HepG2 (cell line): Measurements from ENCODE around the gene TBC1D10A. TPM values are rescaled to one million over a fixed set of nuclear protein-coding genes. Genes with fewer than 3 reads are reported as not detected.

ENCODE experiments used
- ATAC-seq: fragments of 200-7000 bp; cut with Tn5 transposase; 3 replicates; pipeline ENCODE4 v1.9.1; 2020; ENCODE audit warnings: mild to moderate bottlenecking, moderate library complexity
- BruUV-seq: library from RNA; stranded (reverse); fragments of 400-500 nt; replicated peaks from 2 replicates; lab custom pipeline; 2021; lab: Mats Ljungman, UMichigan
- CTCF ChIA-PET: fragments of 300-600 bp; formaldehyde crosslinking; extraction: SDS; loops from one replicate; lab custom pipeline; 2021; ENCODE audit warnings: low total read pairs, inconsistent platforms, low intra/inter-chr PET ratio; lab: Yijun Ruan, JAX
- POLR2A ChIA-PET: fragments of 350-600 bp; sonication (Branson Sonifier 250); formaldehyde crosslinking; loops from one replicate; lab custom pipeline; 2020; ENCODE audit warnings: antibody characterized with exemption, inconsistent platforms; lab: Yijun Ruan, JAX
- DNase-seq: peaks from one replicate; pipeline ENCODE4 v3.0.0-alpha.2; 2015; ENCODE audit warnings: low spot score
- FAIRE-seq: peaks from 3 replicates; lab custom pipeline; 2011; peaks lifted over from hg19 to GRCh38; lab: Jason Lieb, UNC
- H2AFZ ChIP-seq: one replicate; pipeline ENCODE4 v1.6.1; 2011; ENCODE audit warnings: low read length, inconsistent platforms
- H3K27ac ChIP-seq: fragments of 300-600 bp; 3 replicates; pipeline ENCODE4 v1.8.0; 2011; ENCODE audit warnings: mixed run types, mild to moderate bottlenecking, mixed read lengths, low read length, inconsistent platforms; ENCODE audit not compliant: insufficient read depth; ENCODE audit errors: extremely low read length
- H3K27me3 ChIP-seq, 2 experiments: fragments of 200-600 bp in 1 of 2; 2 replicates in 1 of 2; 3 replicates in 1 of 2; pipeline versions ENCODE4 v1.6.0 to v1.8.0; 2011; ENCODE audit warnings: low read length in 2 of 2, mild to moderate bottlenecking in 2 of 2, moderate library complexity in 2 of 2, inconsistent platforms in 1 of 2; ENCODE audit not compliant: insufficient read depth in 2 of 2, control insufficient read depth in 1 of 2
- H3K36me3 ChIP-seq, 2 experiments: fragments of 200-600 bp in 1 of 2; replicated peaks in 1 of 2; 2 replicates in 1 of 2; 3 replicates in 1 of 2; pipeline versions ENCODE4 v1.5.1 to v1.8.0; 2011; ENCODE audit warnings: low read length in 2 of 2, inconsistent platforms in 1 of 2; ENCODE audit not compliant: insufficient read depth in 2 of 2, control insufficient read depth in 1 of 2
- H3K4me1 ChIP-seq: 2 replicates; pipeline ENCODE4 v1.5.1; 2012; ENCODE audit warnings: low read length, inconsistent platforms; ENCODE audit not compliant: insufficient read depth
- H3K4me2 ChIP-seq: 2 replicates; pipeline ENCODE4 v1.6.0; 2011; ENCODE audit warnings: low read depth, low read length, inconsistent platforms
- H3K4me3 ChIP-seq, 3 experiments: fragments of 200-600 bp in 1 of 3; sonication (generic), shearing (Covaris generic) in 1 of 3; replicated peaks in 1 of 3; 2 replicates each; pipeline ENCODE4 v1.5.1; 2011 to 2016; ENCODE audit warnings: low read length in 3 of 3, inconsistent platforms in 2 of 3, low read depth in 2 of 3, mild to moderate bottlenecking in 2 of 3, control low read depth in 1 of 3, mixed read lengths in 1 of 3; ENCODE audit not compliant: insufficient read depth in 1 of 3
- H3K79me2 ChIP-seq: one replicate; pipeline ENCODE4 v1.6.1; 2011; ENCODE audit warnings: low read length, inconsistent platforms; ENCODE audit not compliant: insufficient read depth
- H3K9ac ChIP-seq: 2 replicates; pipeline ENCODE4 v1.6.0; 2011; ENCODE audit warnings: mild to moderate bottlenecking, low read depth, low read length, inconsistent platforms; ENCODE audit not compliant: insufficient read depth
- H3K9me3 ChIP-seq: 2 replicates; pipeline ENCODE4 v1.5.1; 2012; ENCODE audit warnings: mild to moderate bottlenecking, low read length
- H4K20me1 ChIP-seq: 2 replicates; pipeline ENCODE4 v1.6.0; 2011; ENCODE audit warnings: inconsistent platforms, mild to moderate bottlenecking, low read length, moderate library complexity; ENCODE audit not compliant: insufficient read depth
- CTCF ChIP-seq: sonication (generic); formaldehyde crosslinking; IDR thresholded peaks from 2 replicates; pipeline ENCODE4 v1.5.0; 2020; ENCODE audit warnings: mild to moderate bottlenecking, missing genetic modification reagents, moderate library complexity
- DBP ChIP-seq: sonication (generic); formaldehyde crosslinking; IDR thresholded peaks from 2 replicates; pipeline ENCODE4 v1.4.0; 2020; ENCODE audit warnings: missing genetic modification reagents; ENCODE audit errors: not compliant biosample characterization
- DRAP1 ChIP-seq: IDR thresholded peaks from 2 replicates; pipeline ENCODE4 v1.6.1; 2016; ENCODE audit warnings: missing genetic modification reagents, missing compliant biosample characterization
- GPN1 ChIP-seq: sonication (generic); formaldehyde crosslinking; IDR thresholded peaks from 2 replicates; pipeline ENCODE4 v1.5.1; 2020; ENCODE audit warnings: missing genetic modification reagents, borderline replicate concordance
- KAT7 ChIP-seq: IDR thresholded peaks from 2 replicates; pipeline ENCODE4 v1.6.1; 2018; ENCODE audit warnings: borderline replicate concordance, missing compliant biosample characterization
- MAFK ChIP-seq, 2 experiments: IDR thresholded peaks in 1 of 2; conservative IDR thresholded peaks in 1 of 2; 2 replicates each; pipeline ENCODE4 v1.6.1; 2011; ENCODE audit warnings: improper control_type of control experiment in 2 of 2, low read length in 2 of 2
- MYPOP ChIP-seq: sonication (generic); formaldehyde crosslinking; IDR thresholded peaks from 2 replicates; pipeline ENCODE4 v1.8.1; 2023; ENCODE audit warnings: mild to moderate bottlenecking, moderate library complexity, missing genetic modification reagents
- POLR2AphosphoS2 ChIP-seq: IDR thresholded peaks from 2 replicates; pipeline ENCODE4 v1.6.1; 2011; ENCODE audit warnings: low read depth, low read length, improper control_type of control experiment
- SATB2 ChIP-seq: sonication (generic); formaldehyde crosslinking; IDR thresholded peaks from 2 replicates; pipeline ENCODE4 v1.5.0; 2020; ENCODE audit warnings: missing genetic modification reagents
- WIZ ChIP-seq: sonication (generic); formaldehyde crosslinking; IDR thresholded peaks from 2 replicates; pipeline ENCODE4 v1.5.1; 2020; ENCODE audit warnings: mild to moderate bottlenecking, missing genetic modification reagents
- ZNF34 ChIP-seq: sonication (generic); formaldehyde crosslinking; IDR thresholded peaks from 2 replicates; pipeline ENCODE4 v1.4.0; 2020; ENCODE audit warnings: mild to moderate bottlenecking, missing genetic modification reagents, borderline replicate concordance
- ZNF451 ChIP-seq: sonication (generic); formaldehyde crosslinking; IDR thresholded peaks from 2 replicates; pipeline ENCODE4 v1.5.0; 2020; ENCODE audit warnings: mild to moderate bottlenecking, missing genetic modification reagents
- ZNF501 ChIP-seq: sonication (generic); formaldehyde crosslinking; IDR thresholded peaks from 2 replicates; pipeline ENCODE4 v1.5.1; 2020; ENCODE audit warnings: mild to moderate bottlenecking, moderate library complexity, missing genetic modification reagents
- ZNF512 ChIP-seq: sonication (generic); formaldehyde crosslinking; IDR thresholded peaks from 2 replicates; pipeline ENCODE4 v1.4.0; 2020; ENCODE audit warnings: mild to moderate bottlenecking, missing genetic modification reagents
- ZNF619 ChIP-seq: sonication (generic); formaldehyde crosslinking; IDR thresholded peaks from 2 replicates; pipeline ENCODE4 v1.4.0; 2020; ENCODE audit warnings: mild to moderate bottlenecking, missing genetic modification reagents
- ZNF674 ChIP-seq: sonication (generic); formaldehyde crosslinking; IDR thresholded peaks from 2 replicates; pipeline ENCODE4 v1.5.0; 2020; ENCODE audit warnings: low read depth, mild to moderate bottlenecking, missing genetic modification reagents
- ZSCAN9 ChIP-seq: IDR thresholded peaks from 2 replicates; pipeline ENCODE4 v1.6.1; 2016; ENCODE audit warnings: borderline replicate concordance
- WGBS: methylation state at CpG from one replicate; pipeline ENCODE4 v1.1.6; 2017; ENCODE audit warnings: low lambda C conversion rate; 5-methylcytosine and 5-hydroxymethylcytosine counted together
- in situ Hi-C: cut with HindIII; loops from 2 replicates; pipeline ENCODE4 v1.10.0; 2017; ENCODE audit warnings: low pct_unique_long_range_greater_than_20kb; ENCODE audit not compliant: extremely low pct_ligation_motif_present
- intact Hi-C: fragments of 100-400 bp; cut with micrococcal nuclease; formaldehyde crosslinking; loops from one replicate; pipeline ENCODE4 v1.10.0; 2022; ENCODE audit not compliant: unreplicated experiment
- polyA plus RNA-seq, 8 experiments: library from polyadenylated mRNA; depleted of rRNA in 3 of 8; stranded (reverse) in 7 of 8; unstranded in 1 of 8; fragments of >200 nt; fragmentation: Illumina TruSeq in 4 of 8; extraction: Trizol in 4 of 8; gene quantifications; 2 replicates each; pipeline versions ENCODE4 v1.2.1 to v1.2.3, GENCODE V29; 2011 to 2016; ENCODE audit warnings: low read depth in 4 of 8, missing spikeins in 1 of 8, mixed read lengths in 1 of 8; ENCODE audit not compliant: insufficient read depth in 1 of 8
- total RNA-seq, 5 experiments: library from RNA; depleted of rRNA; stranded (reverse); fragments of >200 nt; fragmentation: Illumina TruSeq; extraction: Trizol; gene quantifications; 2 replicates each; pipeline ENCODE4 v1.2.3, GENCODE V29; 2016; ENCODE audit warnings: low read depth in 1 of 5

The TBC1D10A gene
- total and polyA plus RNA-seq, 2 of the 13 experiments (the other 11 are each of a cell fraction or from before 2014, with no cell fraction given): 4.2 to 4.9 TPM

GRCh38 chr22:30336752-30337460, 10.2 kb upstream of the TBC1D10A start (continued):
- TF ChIP-seq DRAP1 (CRISPR knock-in tag) (no peak), ZNF451 (CRISPR knock-in tag) (no peak), POLR2AphosphoS2 (no peak), CTCF (CRISPR knock-in tag) (no peak)
- TF ChIP-seq, all 625 proteins: peak for 0

- Histone ChIP-seq H3K9ac (no peak overlapping the region), H3K9me3 (no peaks in the 10 kb centered on the region), H3K4me2 (no peak overlapping the region), H2AFZ (no peak overlapping the region), H4K20me1 (no peaks in the 10 kb centered on the region), H3K4me3 (no peak overlapping the region), H3K27me3 (no peaks in the 10 kb centered on the region), H3K79me2 (no peaks in the 10 kb centered on the region), H3K4me1 (peaks cover 10% of the 10 kb centered on the region; the same call in 1 of the 2 replicates), H3K27ac (no peak overlapping the region), H3K36me3 (peaks cover 53 to 75% of the 10 kb centered on the region in 2 experiments; a peak in 4 of 5 replicates)
- intact Hi-C loops (no loop called here), in situ Hi-C loops (no loop called here)
- no TSS peak for BruUV-seq
- WGBS: no CpG with 5 or more reads among the region's 1 CpG
- ChIA-PET CTCF (no interaction called here), POLR2A (interaction anchor here (0.6 kb wide), 1 partner anchor 1263 kb away, joined by 3 read pairs; the partner anchor contains the start of gene KREMEN1)
- ATAC-seq (no peak), FAIRE-seq (no peak), DNase-seq (no peak)
- TF ChIP-seq SATB2: no peak
- no peak for TF ChIP-seq DBP (CRISPR knock-in tag)
- TF ChIP-seq WIZ (CRISPR knock-in tag): no peak
- no peak for TF ChIP-seq ZNF674 (CRISPR knock-in tag)
- TF ChIP-seq ZNF34 (CRISPR knock-in tag): no peak
- TF ChIP-seq ZNF501 (CRISPR knock-in tag): no peak
- no peak for TF ChIP-seq MYPOP
- no peak for TF ChIP-seq ZNF512 (CRISPR knock-in tag)
- TF ChIP-seq MAFK (conservative IDR thresholded peaks at IDR 0.05 in 1 of 2, IDR thresholded peaks at IDR 0.05 in 1 of 2; ENCODE audit: low read length in 2 of 2): no peak
- TF ChIP-seq ZNF619 (CRISPR knock-in tag): no peak
- no peak for TF ChIP-seq GPN1 (CRISPR knock-in tag)
- no peak for TF ChIP-seq ZSCAN9 (CRISPR knock-in tag)
- no peak for TF ChIP-seq KAT7 (CRISPR knock-in tag)
Observed at GRCh38 chr22:30335236-30335635, 8.5 kb upstream of the TBC1D10A start.
